ENCODE measurements around the gene SMIM8. TPM values are rescaled to one million over a fixed set of nuclear protein-coding genes. Genes with fewer than 3 reads are reported as not detected.

Gene SMIM8
- total and polyA plus RNA-seq, 12 donors, result 6.1 to 13.8 (median 10.5) TPM

- Histone ChIP-seq H3K36me3 (no peaks in the 10 kb centered on the region), H3K27ac (no peak overlapping the region), H3K4me3 (no peak overlapping the region), H3K4me1 (no peaks in the 10 kb centered on the region), H3K9me3 (no peaks in the 10 kb centered on the region), H3K27me3 (peaks cover 0 to 7% (median 0%) of the 10 kb centered on the region in 7 donors)
- TF ChIP-seq CTCF (IDR thresholded peaks at IDR 0.05), result no peak
- DNase-seq, result no peak
- no peak for ATAC-seq
- WGBS, 2 donors, result 86 to 89% methylated on average over 2 of the region's 2 CpGs
- intact Hi-C loops (cut with DNase I), result no loop called here
Measured at GRCh38 chr6:87287251-87287650, 35.1 kb upstream of the SMIM8 start.

GRCh38 chr6:87289571-87289970, 32.8 kb upstream of the SMIM8 start:
- Histone ChIP-seq H3K36me3 (no peaks in the 10 kb centered on the region), H3K9me3 (no peaks in the 10 kb centered on the region), H3K27ac (no peak overlapping the region), H3K4me1 (no peaks in the 10 kb centered on the region), H3K27me3 (peaks cover 0 to 10% (median 0%) of the 10 kb centered on the region in 7 donors), H3K4me3 (no peak overlapping the region)
- no peak for TF ChIP-seq CTCF (IDR thresholded peaks at IDR 0.05)
- ATAC-seq (no peak), DNase-seq (no peak)
- WGBS, 2 donors, result 93 to 94% methylated on average over 3 of the region's 3 CpGs
- intact Hi-C loops (cut with DNase I), result no loop called here

DNA sequence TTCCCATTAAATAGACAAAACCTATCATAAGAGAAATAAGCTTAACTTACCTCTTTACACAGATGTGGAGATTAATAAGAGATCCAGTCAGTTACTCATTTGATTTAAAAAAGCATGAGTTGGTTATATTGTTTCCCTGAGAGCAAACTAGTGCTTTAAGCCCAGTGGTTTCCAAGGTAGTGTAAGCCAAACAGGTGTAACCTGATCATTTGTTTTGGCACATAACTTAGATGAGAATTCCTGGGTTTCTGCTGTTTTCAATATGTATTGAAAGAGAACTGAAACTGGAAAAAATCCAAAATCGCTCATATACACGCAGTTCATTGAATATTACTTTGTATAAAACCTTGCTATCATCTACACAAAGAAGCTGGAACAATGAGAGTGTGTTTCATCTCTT, 30.5 kb upstream of the SMIM8 start:
- 90 to 93% methylated on average over 2 of the region's 2 CpGs for WGBS, 2 donors
- no peaks in the 10 kb centered on the region for H3K9me3 ChIP-seq
- no peak for DNase-seq
- intact Hi-C loops (cut with DNase I), result no loop called here
- ATAC-seq, result no peak
- no peak for TF ChIP-seq CTCF (IDR thresholded peaks at IDR 0.05)
- no peaks in the 10 kb centered on the region for H3K36me3 ChIP-seq
- peaks cover 0 to 17% (median 0%) of the 10 kb centered on the region in 7 donors for H3K27me3 ChIP-seq
- H3K4me1 ChIP-seq, result no peaks in the 10 kb centered on the region
- H3K4me3 ChIP-seq, result no peak overlapping the region
- no peak overlapping the region for H3K27ac ChIP-seq

DNA sequence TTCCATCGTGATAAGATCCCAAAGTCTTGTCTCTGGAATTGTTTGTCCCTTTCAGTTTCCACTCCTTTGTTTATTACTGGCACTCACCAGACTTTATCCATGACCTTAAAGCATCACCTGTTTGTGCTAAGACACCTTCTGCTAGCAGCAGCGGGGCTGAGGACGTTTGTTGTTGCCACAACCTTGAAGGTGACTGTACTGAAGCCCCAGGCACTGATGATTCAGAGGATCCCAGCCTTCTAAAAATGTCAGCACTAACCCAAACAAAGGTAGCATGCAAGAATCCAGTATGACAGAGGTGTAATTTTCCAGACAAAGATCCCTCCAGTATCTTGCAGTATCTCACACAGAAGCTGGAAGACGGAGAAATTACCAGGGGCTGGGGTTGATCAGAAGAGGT, 28.9 kb upstream of the SMIM8 start:
- H3K9me3 ChIP-seq, result no peaks in the 10 kb centered on the region
- H3K27me3 ChIP-seq, result peaks cover 0 to 26% (median 3%) of the 10 kb centered on the region in 7 donors
- H3K27ac ChIP-seq, result no peak overlapping the region
- H3K36me3 ChIP-seq, result no peaks in the 10 kb centered on the region
- no peak for ATAC-seq
- H3K4me1 ChIP-seq, result no peaks in the 10 kb centered on the region
- H3K4me3 ChIP-seq, result no peak overlapping the region
- 82 to 88% methylated on average over 4 of the region's 4 CpGs for WGBS, 2 donors
- DNase-seq, result no peak
- TF ChIP-seq CTCF (IDR thresholded peaks at IDR 0.05), result no peak
- intact Hi-C loops (cut with DNase I), result no loop called here

All from heart right ventricle (tissue), 16 donors.